Activated gamma-delta T cell treated with anti-CD3 and anti-CD28 coated beads, Interleukin-2, amount 50 U/mL, for 16 hours (primary cell): ENCODE data around the gene C17orf100.
A peak's percentile ranks its signal among the peaks of the same experiment; 100 is the strongest.
"Not testable (repeated sequence)": the region's sequence is repeated elsewhere in the genome, so short reads cannot be mapped to it uniquely, and the experiment has no call there.

Source experiments
- DNase-seq: peaks from one replicate; pipeline ENCODE4 v3.0.0-alpha.2; 2020; ENCODE audit warnings: low read depth

Gene C17orf100

DNA sequence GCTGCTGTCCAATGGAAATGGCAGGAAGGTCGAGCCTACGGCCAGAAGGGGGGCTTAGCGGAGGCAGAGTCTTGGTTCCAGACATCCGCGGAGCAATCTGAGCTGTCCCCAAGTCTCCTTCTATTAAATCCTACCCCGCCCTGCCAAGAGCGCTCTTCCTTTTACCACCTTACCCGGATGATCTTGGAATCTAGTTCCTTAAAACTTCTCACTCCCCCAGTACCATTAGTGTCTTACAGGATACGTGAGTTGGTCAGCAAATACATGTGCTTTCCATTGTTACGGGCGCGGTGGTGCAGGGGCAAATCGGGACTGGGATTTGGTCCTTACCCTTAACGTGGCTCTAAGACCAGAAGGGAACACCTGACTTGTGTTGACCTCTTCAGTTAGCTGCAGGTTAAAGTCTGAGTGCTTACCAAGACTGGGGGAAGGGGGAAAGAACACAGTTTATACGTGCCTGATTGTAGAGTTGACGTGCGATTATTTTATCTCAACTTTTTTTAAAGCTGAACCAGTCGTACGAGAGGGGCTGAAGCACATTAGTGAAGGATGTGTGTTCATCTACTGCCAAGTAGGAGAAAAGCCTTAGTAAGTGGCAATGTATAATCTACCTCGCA lies 10.2 kb upstream of the C17orf100 start:
- DNase-seq, result no peak

- no peak for DNase-seq
Observed at GRCh38 chr17:6642592-6642991, 9.0 kb upstream of the C17orf100 start.

- no peak for DNase-seq
Observed at GRCh38 chr17:6643451-6644125, 8.0 kb upstream of the C17orf100 start.

- DNase-seq, result no peak
Observed at GRCh38 chr17:6648181-6648580, 3.4 kb upstream of the C17orf100 start.

DNA sequence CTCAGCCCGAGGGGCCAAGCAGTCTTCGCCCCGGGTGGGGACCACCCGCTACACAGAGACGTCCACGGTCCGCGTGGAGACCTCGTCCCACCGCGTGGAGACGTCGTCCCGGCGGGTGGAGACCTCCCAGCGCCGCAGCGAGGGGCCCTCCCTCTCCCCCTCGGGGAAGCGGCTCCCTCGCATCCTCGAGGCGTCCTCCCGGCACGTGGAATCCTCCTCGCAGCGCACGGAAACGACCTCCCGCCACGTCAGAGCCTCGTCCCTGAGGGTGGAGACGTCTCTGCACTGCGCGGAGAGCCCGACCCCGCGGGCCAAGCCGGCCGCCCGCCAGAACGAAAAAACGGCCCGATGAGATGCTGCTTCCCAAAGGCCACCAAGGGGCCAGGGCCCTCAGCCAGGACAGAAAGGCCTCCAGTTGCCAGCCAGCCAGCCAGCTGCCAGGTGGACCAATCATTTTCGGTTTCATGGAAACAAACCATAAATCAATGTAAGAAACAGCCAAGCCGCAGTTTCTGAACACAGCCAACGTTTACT lies 424 bp downstream of the C17orf100 start:
- no peak for DNase-seq

DNA sequence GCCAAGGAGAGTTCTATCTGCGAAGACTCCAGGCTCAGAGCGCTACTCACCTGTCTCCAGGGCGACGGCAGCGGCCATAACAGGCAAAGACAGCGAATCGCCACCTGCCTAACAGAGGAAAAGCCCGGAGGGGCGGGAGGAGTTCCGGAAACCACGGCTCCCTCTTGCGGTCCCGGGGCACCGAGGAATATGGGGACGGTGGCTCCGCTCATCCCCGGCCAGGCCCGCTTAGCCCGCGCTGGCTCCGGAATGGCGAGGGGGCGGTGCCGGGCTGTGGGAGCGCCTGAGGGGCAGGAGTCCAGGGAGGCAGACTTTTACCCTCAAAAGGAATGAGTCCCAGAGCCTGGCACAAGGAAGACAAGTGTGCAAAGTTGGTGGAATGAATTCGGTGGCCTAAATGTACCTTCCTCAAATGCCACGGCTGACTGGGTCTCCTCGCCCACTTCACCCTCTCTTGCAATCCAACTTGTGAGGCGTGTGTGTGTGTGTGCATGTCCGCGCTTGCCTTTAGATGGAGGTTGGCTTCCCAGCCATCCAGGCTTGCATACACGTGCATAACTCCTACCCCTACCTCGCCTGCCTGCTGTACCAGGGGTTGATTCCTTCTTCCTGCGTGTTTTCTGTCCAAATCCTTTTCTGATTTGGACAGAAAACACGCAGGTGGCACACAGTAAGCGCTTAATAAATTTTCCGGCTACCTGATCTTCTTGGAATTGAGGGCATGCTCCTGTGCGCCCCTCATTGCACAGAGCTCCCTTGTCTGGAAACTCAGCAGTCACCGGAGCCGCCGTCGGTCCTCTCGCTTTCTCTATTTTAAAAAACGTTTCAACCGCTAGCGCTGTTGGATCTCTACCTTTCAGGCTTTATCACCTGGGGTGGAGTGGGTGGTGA lies 3.5 kb downstream of the C17orf100 start:
- DNase-seq, result no peak

GRCh38 chr17:6655732-6656361 lies 4.3 kb downstream of the C17orf100 start:
- DNase-seq, result not testable (repeated sequence)

DNA sequence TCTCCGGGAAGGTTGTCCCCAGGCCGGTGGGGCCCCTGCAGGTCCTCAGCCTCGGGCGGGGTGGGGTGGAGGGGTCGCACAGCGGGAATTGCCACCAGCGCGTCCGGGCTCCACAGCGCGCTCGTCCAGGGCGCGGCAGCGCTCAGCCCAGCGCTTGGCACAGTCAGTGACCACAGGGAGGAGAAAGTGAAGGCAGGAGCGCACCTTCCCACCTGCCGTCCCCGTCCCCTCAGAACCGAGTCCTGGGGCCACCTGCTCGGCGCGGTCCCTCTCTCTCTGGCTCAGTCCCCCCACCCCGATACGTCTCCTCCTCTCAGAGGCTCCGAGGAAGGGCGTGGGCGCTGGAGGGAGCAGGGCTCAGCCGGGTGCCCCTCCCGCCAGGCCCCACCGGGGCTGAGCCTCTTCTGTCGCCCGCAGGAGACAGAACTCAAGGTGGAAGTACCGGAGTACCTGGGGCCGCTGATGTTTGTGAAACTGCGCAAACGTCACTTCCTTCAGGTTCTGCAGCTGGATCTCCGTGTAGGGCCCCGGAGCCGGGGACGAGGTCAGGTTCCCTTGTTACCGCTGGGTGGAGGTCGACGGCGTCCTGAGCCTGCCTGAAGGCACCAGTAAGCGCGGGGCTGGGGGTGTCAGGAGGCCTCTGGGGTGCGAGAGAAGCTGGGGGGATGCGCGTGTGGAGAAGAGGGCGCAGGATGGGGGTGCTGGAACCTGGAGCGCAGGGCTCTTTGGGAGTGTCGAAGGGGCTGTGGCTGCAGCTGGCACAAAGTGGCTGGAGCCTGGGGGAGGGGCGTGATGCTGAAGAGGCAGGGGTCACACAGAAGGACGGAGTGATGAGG lies 5.5 kb downstream of the C17orf100 start:
- peak; percentile 32 for DNase-seq

DNA sequence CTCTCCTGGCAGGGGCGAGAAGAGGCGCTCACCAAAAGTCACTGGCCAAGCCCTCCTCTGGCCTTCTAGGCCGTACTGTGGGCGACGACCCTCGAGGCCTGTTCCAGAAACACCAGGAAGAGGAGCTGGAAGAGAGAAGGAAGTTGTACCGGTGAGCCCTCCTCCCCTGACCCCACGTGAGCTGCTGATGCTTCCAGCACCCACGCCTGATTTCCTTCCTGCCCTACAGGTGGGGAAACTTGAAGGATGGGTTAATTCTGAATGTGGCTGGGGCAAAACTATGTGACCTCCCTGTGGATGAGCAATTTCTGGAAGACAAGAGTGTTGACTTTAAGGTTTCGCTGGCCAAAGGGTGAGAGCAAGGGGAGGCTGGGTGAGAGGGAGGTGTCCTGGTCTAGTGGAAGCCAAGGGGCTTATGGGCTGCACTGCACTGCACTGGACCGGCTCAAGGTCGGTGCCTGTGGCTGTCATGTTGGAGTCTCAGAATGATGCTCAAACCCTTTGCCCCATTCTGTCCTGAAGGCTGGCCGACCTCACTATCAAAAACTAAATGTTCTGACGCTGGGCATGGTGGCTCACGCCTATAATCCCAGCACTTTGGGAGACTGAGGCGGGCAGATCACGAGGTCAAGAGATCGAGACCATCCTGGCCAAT lies 6.2 kb downstream of the C17orf100 start:
- no peak for DNase-seq

- DNase-seq, result not testable (repeated sequence)
Observed at GRCh38 chr17:6658411-6658810, 6.8 kb downstream of the C17orf100 start.

DNA sequence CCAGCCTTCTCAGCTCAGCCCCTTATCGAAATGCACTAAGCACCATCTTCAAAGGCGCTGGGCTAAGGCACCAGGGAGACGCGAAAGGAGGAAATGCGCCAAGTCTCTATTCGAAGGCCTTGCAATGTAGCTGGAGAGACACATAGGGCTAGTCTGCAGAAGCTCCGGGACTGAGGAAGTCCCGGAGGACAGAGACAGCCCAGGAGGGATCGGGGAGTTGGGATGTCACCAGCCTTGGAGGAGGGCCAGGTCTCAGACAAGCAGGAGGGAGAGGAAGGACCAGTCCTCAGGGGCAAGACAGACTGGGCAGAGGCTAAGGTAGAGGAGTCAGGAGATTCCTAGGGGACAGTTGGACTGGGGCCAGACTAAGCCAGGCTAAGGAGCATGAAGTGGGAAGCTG lies 8.5 kb downstream of the C17orf100 start:
- DNase-seq, result no peak

DNA sequence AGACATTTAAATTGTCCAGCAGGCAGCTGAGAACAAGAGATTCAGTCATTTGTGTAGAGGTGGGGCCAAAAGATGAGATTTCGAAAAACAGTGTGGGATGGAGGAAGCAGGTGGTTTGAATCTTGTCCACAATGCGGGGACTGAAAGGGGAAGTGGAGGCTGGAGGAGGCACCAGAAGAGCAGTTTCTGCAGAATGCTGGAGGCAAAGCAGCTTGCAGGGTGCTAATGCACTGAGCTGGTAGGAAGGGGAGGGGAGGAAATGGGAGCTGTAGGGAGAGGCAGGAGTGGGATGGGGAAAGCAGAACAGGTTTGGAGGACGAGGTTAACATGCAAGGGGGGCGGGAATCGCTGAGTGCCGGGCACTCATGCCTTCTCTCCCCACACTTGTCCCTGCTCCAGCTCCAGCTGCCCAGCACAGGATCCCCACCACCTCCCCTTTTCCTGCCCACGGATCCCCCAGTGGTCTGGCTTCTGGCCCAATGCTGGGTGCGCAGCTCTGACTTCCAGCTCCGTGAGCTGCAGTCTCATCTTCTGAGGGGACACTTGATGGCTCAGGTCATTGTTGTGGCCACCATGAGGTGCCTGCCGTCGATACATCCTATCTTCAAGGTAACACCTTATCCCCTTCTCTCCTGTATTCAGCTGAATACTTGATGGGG lies 9.4 kb downstream of the C17orf100 start:
- DNase-seq, result no peak

- DNase-seq, result no peak
Observed at GRCh38 chr17:6661464-6661848, 9.9 kb downstream of the C17orf100 start.

DNA sequence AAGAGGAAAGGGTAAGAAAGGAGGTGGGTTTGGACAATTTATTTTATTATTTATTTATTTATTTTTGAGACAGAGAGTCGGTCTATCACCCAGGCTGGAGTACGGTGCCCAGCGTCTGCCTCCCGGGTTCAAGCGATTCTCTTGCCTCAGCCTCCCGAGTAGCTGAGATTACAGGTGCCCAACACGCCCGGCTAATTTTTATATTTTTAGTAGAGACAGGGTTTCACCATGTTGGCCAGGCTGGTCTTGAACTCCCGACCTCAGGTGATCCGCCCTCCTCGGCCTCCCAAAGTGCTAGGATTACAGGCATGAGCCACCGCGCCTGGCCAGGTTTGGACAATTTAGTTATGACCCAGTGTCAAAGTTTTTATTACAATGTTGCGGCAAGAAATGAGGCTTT lies 11.6 kb downstream of the C17orf100 start:
- not testable (repeated sequence) for DNase-seq

DNA sequence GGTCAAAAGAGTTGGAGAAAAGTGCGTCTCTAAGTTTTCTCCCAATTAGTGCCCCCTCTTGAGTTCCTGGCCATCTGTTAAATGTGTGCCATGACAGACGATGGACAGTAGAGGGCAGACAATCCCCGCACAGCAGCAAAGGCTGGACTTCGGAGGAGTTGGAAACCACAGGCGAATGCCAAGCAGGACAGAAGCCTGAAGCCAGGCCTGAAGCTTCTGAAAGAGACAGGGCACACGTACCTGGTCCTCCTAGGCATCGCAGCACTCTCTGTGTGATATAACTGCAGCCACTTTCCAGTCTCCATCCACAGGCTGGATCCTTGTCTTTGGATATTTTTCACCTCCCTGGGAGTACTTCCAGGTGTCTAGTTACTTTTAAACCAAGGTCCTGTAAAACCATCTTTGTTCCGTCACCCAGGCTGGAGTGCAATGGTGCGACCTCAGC lies 14.5 kb downstream of the C17orf100 start:
- no peak for DNase-seq

DNA sequence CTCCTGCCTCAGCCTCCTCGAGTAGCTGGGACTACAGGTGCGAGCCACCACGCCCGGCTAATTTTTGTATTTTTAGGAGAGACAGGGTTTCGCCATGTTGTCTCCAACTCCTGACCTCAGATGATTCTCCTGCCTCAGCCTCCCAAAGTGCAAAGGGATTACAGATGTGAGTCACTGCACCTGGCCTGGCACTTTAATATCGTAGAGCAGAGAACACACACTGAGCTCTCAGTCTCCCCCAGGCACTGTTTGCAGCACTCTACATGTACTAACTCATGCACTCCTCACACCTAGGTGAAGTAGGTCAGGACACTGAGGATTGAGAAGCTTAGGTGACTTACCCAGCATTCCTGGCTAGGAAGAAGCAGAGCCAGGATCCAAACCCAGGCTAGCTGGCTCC lies 15.0 kb downstream of the C17orf100 start:
- DNase-seq, result no peak

DNA sequence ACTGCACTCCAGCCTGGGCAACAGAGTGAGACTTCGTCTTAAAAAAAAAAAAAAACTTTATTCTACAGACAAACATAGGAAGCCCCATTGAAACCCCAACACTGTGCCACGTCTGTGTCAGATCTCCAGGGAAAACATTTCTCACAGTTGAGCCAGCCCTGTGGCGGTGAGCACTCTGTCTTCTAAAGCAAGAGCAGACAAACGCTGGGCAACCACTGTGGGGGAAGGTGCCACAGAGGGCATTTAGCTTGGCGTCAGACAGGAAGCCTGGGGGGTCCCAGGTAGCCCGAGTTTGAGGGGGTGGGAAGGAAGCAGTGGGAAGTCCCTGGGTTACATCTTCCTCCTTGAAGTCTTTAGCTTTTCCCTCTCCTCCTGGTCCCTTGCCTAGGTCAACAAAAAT lies 16.0 kb downstream of the C17orf100 start:
- no peak for DNase-seq

- no peak for DNase-seq
Observed at GRCh38 chr17:6668219-6668618, 16.7 kb downstream of the C17orf100 start.

- DNase-seq, result no peak
Observed at GRCh38 chr17:6668727-6669425, 17.3 kb downstream of the C17orf100 start.
